ENCODE measurements around the gene AKR1B1. TPM values are rescaled to one million over a fixed set of nuclear protein-coding genes. Genes with fewer than 3 reads are reported as not detected.

The AKR1B1 gene
- polyA plus RNA-seq, 1 of the 3 experiments (the other 2 are of a cell fraction) = 216 TPM

DNA sequence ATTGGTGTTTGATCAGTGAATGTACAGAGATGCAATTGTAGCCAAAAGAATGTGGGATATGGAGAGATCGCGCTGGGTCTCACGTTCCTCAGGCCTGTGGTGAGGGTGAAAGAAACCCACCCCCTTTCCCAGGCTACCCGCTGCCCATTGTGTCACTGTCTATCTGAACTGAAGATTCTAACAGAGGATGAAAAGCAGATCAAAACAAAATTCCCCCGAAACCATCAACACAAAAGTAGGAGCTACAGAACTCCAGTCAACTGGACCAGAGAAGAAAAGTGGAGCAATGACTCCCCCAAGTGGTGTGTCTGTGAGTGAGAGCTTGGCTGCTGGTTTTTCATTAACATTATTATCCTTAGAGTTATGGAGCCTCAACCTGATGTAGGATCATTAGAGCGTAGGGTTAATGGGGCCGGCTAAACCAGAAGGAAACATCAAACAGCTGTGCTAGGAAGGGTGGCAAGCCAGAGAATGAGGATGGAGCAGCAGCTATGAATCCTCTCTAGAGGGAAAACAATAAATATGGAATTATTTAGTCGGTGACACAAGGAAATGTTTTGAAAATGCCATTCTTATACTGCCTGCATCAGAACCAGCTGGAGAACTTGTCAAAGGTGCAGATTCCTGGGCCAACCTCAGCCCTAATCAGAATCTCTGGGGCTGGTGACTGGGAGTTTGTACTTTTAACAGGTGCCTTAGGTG is 38.3 kb downstream of the AKR1B1 start (continued):
- TF ChIP-seq, protein P1, sequence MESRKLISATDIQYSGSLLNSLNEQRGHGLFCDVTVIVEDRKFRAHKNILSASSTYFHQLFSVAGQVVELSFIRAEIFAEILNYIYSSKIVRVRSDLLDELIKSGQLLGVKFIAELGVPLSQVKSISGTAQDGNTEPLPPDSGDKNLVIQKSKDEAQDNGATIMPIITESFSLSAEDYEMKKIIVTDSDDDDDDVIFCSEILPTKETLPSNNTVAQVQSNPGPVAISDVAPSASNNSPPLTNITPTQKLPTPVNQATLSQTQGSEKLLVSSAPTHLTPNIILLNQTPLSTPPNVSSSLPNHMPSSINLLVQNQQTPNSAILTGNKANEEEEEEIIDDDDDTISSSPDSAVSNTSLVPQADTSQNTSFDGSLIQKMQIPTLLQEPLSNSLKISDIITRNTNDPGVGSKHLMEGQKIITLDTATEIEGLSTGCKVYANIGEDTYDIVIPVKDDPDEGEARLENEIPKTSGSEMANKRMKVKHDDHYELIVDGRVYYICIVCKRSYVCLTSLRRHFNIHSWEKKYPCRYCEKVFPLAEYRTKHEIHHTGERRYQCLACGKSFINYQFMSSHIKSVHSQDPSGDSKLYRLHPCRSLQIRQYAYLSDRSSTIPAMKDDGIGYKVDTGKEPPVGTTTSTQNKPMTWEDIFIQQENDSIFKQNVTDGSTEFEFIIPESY (IDR thresholded peaks at IDR 0.05; ENCODE audit: borderline replicate concordance, low read depth) = no peak
- peak in 1 of 2 experiments; percentile 47; a peak in 2 of 4 replicates for TF ChIP-seq EP300 (IDR thresholded peaks at IDR 0.05; ENCODE audit: borderline replicate concordance in 1 of 2, low read depth in 1 of 2, low read length in 1 of 2)
- 0 out of 2 replicates have a peak, but pooled peaks have one; percentile 14 for TF ChIP-seq RFX5 (IDR thresholded peaks at IDR 0.05; ENCODE audit: low read length)
- TF ChIP-seq, protein P2, sequence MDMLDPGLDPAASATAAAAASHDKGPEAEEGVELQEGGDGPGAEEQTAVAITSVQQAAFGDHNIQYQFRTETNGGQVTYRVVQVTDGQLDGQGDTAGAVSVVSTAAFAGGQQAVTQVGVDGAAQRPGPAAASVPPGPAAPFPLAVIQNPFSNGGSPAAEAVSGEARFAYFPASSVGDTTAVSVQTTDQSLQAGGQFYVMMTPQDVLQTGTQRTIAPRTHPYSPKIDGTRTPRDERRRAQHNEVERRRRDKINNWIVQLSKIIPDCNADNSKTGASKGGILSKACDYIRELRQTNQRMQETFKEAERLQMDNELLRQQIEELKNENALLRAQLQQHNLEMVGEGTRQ (IDR thresholded peaks at IDR 0.05; ENCODE audit: borderline replicate concordance, low read depth, low read length) = no peak
- no peak for TF ChIP-seq TEAD4 (IDR thresholded peaks at IDR 0.05; ENCODE audit: borderline replicate concordance, insufficient read depth)
- TF ChIP-seq, protein P3, sequence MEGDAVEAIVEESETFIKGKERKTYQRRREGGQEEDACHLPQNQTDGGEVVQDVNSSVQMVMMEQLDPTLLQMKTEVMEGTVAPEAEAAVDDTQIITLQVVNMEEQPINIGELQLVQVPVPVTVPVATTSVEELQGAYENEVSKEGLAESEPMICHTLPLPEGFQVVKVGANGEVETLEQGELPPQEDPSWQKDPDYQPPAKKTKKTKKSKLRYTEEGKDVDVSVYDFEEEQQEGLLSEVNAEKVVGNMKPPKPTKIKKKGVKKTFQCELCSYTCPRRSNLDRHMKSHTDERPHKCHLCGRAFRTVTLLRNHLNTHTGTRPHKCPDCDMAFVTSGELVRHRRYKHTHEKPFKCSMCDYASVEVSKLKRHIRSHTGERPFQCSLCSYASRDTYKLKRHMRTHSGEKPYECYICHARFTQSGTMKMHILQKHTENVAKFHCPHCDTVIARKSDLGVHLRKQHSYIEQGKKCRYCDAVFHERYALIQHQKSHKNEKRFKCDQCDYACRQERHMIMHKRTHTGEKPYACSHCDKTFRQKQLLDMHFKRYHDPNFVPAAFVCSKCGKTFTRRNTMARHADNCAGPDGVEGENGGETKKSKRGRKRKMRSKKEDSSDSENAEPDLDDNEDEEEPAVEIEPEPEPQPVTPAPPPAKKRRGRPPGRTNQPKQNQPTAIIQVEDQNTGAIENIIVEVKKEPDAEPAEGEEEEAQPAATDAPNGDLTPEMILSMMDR (IDR thresholded peaks at IDR 0.05) = peak; percentile 86

DNA sequence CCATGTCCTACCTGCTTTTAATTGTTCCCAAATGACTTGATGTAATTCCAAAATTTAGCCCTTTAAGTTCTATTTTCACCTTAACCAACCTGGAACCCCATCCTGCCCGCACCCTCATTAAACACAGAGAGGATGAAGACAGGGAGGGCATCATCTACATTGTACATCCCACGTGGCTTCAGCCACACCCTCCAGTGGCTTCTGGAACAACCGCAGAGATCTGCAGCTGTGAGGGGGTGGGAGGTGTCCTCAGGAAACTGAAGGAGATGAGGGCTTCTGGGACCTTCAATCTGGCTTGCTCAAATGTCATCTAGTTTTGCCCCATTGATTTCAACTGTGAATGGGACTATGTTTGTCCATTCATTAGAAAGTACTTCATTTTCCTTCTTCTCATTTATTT is 39.0 kb downstream of the AKR1B1 start:
- Histone ChIP-seq H4K20me1 (ENCODE audit: insufficient read depth) (no peaks in the 10 kb centered on the region), H3K27ac (ENCODE audit: low read depth in 2 of 2, low read length in 1 of 2) (peak overlapping the region in 1 of 2 experiments; percentile 30; a peak in 2 of 4 replicates), H3K9me3 (no peaks in the 10 kb centered on the region), H3K79me2 (ENCODE audit: insufficient read depth) (no peaks in the 10 kb centered on the region), H3K4me1 (ENCODE audit: control insufficient read depth in 1 of 2, insufficient read depth in 2 of 2, low read depth in 1 of 2, low read length in 1 of 2) (peaks cover 0 to 7% of the 10 kb centered on the region in 2 experiments; a peak in 1 of 4 replicates), H3K27me3 (ENCODE audit: insufficient read depth) (no peaks in the 10 kb centered on the region), H3K4me3 (ENCODE audit: low read depth in 2 of 2, low read length in 1 of 2) (no peak overlapping the region), H3K36me3 (replicated peaks in 1 of 2; ENCODE audit: control insufficient read depth in 1 of 2, insufficient read depth in 2 of 2, low read length in 1 of 2) (no peaks in the 10 kb centered on the region), H3K4me2 (no peak overlapping the region), H3F3A (replicated peaks; ENCODE audit: insufficient read depth) (no peaks in the 10 kb centered on the region), H2AFZ (ENCODE audit: low read depth) (no peak overlapping the region), H3K9ac (no peak overlapping the region), H3K9me2 (no peaks in the 10 kb centered on the region)
- 67% methylated on average over 3 of the region's 3 CpGs for WGBS (ENCODE audit: low lambda C conversion rate)
- ChIA-PET CTCF (interaction anchor here (0.8 to 4.7 kb wide), 34 partner anchors 8 to 829 kb away, joined by 3 to 36 read pairs (median 4); no protein-coding TSS in a partner anchor), POLR2A (no interaction called here)
- no peak for DNase-seq
- TF ChIP-seq, protein P4, sequence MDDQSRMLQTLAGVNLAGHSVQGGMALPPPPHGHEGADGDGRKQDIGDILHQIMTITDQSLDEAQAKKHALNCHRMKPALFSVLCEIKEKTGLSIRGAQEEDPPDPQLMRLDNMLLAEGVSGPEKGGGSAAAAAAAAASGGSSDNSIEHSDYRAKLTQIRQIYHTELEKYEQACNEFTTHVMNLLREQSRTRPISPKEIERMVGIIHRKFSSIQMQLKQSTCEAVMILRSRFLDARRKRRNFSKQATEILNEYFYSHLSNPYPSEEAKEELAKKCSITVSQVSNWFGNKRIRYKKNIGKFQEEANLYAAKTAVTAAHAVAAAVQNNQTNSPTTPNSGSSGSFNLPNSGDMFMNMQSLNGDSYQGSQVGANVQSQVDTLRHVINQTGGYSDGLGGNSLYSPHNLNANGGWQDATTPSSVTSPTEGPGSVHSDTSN (IDR thresholded peaks at IDR 0.05) = no peak
- TF ChIP-seq, protein P3 (IDR thresholded peaks at IDR 0.05) = no peak
- TF ChIP-seq POLR2AphosphoS5 (IDR thresholded peaks at IDR 0.05; ENCODE audit: low read depth, low read length) = no peak
- TF ChIP-seq RFX5 (IDR thresholded peaks at IDR 0.05; ENCODE audit: low read length) = no peak
- no peak for TF ChIP-seq YY1 (IDR thresholded peaks at IDR 0.05; ENCODE audit: low read depth)
- no peak for TF ChIP-seq GATA2 (CRISPR knock-in tag; IDR thresholded peaks at IDR 0.05)
- no peak for TF ChIP-seq GABPA (IDR thresholded peaks at IDR 0.05; ENCODE audit: low read depth)
- no peak for TF ChIP-seq FOSL2 (IDR thresholded peaks at IDR 0.05; ENCODE audit: borderline replicate concordance, low read depth)
- TF ChIP-seq FOXJ3 (CRISPR knock-in tag; IDR thresholded peaks at IDR 0.05) = no peak
- TF ChIP-seq FOXM1 (IDR thresholded peaks at IDR 0.05; ENCODE audit: low read depth) = no peak
- TF ChIP-seq SIN3A (IDR thresholded peaks at IDR 0.05; ENCODE audit: borderline replicate concordance, low read depth, low read length) = no peak
- TF ChIP-seq IRF3 (IDR thresholded peaks at IDR 0.05; ENCODE audit: low read depth, low read length) = no peak
- TF ChIP-seq RCOR1 (IDR thresholded peaks at IDR 0.05; ENCODE audit: low read length) = no peak
- no peak for TF ChIP-seq RXRA (IDR thresholded peaks at IDR 0.05; ENCODE audit: borderline replicate concordance, low read depth)

Data from SK-N-SH (cell line).